Body of pancreas (tissue), 4 donors: ENCODE measurements around the gene TDRD9.

Experiments used
- POLR2A ChIP-seq, 3 donors: fragments of 450-650 bp; IDR thresholded peaks; one replicate each; pipeline ENCODE4 v1.6.1; 2016; ENCODE audit warnings: antibody characterized with exemption in 3 of 3, mild to moderate bottlenecking in 2 of 3
- TF ChIP-seq, protein P1 (sequence below), 7 experiments: fragments of 450-650 bp in 4 of 7; fragments of 200-600 bp in 3 of 7; sonication (generic) in 3 of 7; IDR thresholded peaks; one replicate each; pipeline ENCODE4 v1.5.1; 2016 to 2019; ENCODE audit warnings: antibody characterized with exemption in 7 of 7

GRCh38 chr14:104044016-104044415, 115.8 kb downstream of the TDRD9 start:
- TF ChIP-seq POLR2A (IDR thresholded peaks at IDR 0.05), result no peak
- TF ChIP-seq, protein P1, sequence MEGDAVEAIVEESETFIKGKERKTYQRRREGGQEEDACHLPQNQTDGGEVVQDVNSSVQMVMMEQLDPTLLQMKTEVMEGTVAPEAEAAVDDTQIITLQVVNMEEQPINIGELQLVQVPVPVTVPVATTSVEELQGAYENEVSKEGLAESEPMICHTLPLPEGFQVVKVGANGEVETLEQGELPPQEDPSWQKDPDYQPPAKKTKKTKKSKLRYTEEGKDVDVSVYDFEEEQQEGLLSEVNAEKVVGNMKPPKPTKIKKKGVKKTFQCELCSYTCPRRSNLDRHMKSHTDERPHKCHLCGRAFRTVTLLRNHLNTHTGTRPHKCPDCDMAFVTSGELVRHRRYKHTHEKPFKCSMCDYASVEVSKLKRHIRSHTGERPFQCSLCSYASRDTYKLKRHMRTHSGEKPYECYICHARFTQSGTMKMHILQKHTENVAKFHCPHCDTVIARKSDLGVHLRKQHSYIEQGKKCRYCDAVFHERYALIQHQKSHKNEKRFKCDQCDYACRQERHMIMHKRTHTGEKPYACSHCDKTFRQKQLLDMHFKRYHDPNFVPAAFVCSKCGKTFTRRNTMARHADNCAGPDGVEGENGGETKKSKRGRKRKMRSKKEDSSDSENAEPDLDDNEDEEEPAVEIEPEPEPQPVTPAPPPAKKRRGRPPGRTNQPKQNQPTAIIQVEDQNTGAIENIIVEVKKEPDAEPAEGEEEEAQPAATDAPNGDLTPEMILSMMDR (IDR thresholded peaks at IDR 0.05), result no peak
